HG03139 (cell line): ENCODE results near the gene SNAPC2.

Experiments
- ATAC-seq: cut with Tn5 transposase; IDR thresholded peaks from one replicate; pipeline ENCODE4 v1.9.1; 2021; ENCODE audit not compliant: unreplicated experiment

Gene SNAPC2

DNA sequence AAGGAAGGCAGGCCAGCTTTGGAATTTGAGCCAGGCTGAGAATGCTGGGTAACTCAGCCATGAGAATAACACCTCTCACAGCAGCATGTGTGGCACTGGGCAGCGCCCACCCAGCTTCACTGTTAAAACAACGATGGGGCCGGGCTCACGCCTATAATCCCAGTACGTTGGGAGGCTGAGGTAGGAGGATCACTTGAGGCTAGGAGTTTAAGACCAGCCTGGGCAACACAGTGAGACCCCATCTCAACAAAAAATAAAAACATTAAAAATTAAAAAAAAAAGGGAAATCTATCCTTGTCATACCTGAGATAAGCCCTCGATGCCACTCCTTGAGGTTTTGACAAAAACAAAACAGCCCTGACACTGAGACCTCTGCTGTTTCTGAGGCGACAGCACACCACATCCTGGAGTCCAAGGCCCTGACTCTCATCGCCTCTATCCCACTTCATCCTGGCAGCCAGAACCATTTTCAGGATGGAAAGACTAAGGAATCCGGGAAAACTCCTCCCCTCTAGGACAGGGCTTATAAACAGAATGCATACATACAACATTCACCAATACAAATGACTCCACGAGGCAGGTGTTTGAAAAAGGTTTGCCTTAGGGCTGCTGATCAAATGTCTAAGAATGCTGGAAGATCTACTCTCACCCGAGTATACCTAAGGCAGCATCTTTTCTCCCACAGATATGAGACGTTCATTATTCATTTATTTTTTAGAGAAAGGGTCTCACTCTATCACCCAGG, 46.0 kb downstream of the SNAPC2 start:
- ATAC-seq = no peak

DNA sequence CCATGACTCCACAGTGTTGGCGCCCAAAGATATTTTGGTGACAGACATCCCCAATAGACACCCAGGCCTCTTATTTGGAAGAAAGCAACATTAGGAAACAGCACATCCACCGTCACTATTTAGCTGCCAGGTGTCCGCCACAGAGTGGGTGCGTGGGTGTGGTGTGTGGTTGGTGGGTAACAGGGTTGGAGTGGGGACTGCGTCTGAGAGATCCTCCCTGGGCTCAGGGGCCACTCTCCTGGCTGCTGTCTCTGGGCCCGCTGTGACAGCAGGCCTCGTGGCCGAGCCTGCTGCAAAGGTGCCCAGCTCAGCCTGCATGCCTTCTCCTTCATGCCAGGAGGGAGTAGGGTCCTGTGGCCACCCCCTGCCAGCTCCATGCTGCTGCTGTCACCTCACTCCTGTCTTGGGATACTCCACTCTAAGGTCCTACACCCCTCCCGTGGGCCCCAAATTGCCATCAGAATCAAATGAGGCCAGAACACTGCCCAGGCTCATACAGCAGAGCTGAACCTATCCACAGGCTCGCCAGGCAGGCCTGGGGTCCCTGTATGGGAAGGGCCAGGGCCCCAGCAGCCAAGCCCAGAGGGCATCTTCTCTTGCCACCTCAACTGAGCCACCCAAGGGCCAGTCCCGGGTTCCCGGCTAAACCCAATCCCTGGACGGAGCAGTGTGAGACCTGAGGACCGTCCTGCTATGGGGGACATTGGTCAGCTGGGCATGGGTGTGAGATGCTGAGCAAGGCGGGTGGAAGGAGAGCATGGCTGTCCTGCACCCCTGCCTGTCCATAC, 48.1 kb downstream of the SNAPC2 start:
- ATAC-seq = no peak

DNA sequence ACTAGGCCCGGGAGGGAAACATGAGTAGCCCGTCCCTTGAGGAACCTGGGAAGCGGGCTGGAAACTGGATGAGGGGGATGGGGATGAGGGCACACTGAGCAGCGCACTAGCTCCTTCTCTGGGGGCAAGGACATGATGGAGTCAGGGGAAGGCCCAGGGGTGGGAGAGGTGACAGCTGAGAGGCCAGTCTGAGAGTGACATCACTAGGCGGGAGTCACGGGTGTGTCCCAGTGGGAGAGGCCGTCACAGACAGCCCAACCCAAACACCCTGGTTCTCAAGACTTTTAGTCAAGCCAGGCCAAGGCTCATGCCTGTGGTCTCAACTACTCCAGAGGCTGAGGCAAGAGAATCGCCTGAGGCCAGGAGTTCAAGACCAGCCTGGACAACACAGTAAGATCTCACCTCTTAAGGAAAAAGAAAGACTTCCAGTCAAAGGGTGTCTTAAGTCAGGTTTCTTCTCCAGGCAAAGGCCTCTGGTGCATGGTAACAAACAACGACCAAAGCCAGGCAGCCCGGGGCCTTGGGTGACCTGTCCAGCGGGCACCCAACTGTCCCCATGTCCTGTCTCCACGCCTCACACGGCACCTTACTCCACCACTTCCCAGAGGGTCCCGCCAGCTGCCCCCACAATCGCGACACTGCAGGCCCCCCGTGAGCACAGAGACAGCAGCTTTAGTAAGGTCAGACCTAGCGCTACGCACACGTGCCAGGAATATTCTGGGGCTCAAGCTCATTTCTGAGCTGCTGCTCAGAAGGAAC, 48.8 kb downstream of the SNAPC2 start:
- no peak for ATAC-seq

DNA sequence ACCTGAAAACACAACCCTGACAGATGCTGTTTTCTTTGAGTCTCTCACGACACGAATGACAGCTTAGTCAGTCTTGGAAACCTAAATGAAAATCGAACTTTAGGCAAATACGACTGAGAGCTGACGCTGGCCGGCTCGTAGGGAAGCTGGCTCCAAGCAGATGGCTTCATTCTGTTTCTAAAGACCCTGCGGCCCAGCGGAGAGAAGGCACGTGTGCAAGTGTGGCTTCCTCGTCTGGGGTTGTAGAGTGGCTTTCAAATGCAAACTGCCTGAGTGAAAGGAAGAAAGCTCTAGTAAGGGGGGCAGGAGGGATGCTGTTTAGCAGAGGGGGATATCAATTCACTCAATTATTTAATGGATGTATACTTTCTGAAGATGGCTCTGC, 49.4 kb downstream of the SNAPC2 start:
- no peak for ATAC-seq

DNA sequence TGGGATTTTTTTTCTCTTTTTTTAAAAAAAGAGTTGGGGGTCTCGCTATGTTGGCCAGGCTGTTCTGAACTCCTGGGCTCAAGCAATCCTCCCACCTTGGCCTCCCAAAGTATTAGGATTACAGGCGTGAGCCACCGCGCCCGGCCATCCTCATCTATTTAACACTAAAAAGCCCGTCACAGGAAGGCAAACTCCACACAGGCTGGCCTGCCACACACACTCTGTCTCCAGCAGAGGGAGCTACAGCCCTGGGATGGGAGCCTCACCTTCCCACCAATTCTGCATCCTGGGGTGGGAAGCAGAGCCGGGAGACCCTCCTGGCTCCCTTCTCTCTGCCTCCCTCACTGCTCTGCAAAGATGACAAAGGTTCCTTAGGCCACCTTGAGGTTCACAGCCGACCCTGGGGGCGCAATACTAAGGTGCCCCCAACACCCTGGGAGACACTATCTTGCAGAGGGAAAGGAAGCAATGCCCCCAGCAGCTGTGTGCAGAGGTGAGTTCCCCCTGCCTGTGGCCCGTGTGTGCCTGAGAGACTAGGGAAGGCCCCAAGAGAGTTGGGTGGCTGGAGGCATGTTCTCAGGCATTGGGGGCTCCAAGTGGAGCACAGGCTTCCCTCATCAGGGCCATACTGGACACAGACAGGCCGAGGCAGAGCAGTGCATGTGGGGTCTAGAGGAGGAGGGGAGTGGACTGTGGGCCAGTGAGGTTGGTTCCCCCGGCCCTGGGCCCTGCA, 50.7 kb downstream of the SNAPC2 start:
- no peak for ATAC-seq

DNA sequence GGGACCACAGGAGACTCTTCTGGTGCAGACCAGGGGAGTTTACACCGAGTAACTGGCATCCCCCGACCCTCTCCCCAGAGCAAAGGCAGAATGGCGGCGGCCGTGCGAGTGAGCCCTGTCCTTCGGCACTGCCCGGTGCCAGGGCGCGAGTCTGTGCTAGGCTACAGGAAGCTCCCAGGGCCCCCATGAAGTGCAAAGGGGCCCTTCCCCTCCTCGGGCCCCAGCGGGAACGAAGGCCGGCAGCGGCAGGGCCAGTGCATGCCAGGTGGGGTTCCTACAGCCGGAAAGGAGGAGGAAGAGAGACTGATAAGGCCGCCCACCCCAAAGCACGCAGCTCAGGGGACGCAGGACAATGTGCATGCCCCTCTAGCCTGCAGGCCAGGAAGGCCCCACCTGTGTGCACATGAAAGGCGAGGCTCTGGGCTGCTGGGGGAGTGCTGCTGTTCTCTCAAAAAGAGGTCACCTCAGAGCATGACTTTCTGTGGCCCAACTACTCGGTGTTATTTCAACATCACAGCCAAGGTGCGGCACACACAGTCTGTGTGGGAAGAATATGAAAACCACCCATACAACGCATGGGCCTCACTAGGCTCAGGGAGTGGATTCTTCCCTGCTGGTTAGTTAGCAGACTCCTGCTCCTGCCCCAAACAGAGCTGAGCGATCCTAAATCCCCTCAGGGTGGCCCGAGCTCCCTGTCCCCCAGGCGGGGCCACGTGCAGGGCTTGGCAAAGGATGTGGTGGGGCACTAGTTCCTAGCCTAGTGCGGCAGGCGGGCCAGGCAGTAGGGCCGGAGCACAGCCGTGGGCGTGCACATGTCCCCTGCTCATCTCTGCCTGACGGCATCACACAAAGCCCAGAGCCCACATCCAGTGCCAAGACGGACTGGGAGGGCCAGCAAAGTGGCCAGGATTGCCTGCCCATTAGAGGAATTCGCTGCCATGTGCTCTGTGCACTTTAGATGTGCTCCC, 51.7 kb downstream of the SNAPC2 start:
- ATAC-seq = no peak
